SK-N-SH treated with all-trans-retinoic acid at 6 μM for 48 hours (cell line): ENCODE measurements around the gene PARD3B.
"Not testable (repeated sequence)": the region's sequence is repeated elsewhere in the genome, so short reads cannot be mapped to it uniquely, and the experiment has no call there.

Source experiments
- ATAC-seq: fragments of 200-7000 bp; cut with Tn5 transposase; 3 replicates; pipeline ENCODE4 v1.9.1; 2020; ENCODE audit warnings: mild to moderate bottlenecking, moderate library complexity
- CSRNP3 ChIP-seq: fragments of 250-450 bp; sonication (Bioruptor Pico); IDR thresholded peaks from 2 replicates; pipeline ENCODE4 v1.5.1; 2021; ENCODE audit warnings: mild to moderate bottlenecking, moderate library complexity
- GLIS3 ChIP-seq: fragments of 250-450 bp; sonication (Bioruptor Pico); IDR thresholded peaks from 2 replicates; pipeline ENCODE4 v1.5.0; 2020; ENCODE audit warnings: mild to moderate bottlenecking, moderate library complexity
- ISL1 ChIP-seq: fragments of 250-450 bp; sonication (Bioruptor Pico); IDR thresholded peaks from 2 replicates; pipeline ENCODE4 v2.1.2; 2022; ENCODE audit warnings: mild to moderate bottlenecking, moderate library complexity
- OSR1 ChIP-seq: fragments of 250-450 bp; sonication (Bioruptor Pico); IDR thresholded peaks from 2 replicates; pipeline ENCODE4 v1.8.0; 2022; ENCODE audit warnings: moderate library complexity, mild to moderate bottlenecking, inconsistent platforms
- PPARA ChIP-seq: fragments of 250-450 bp; sonication (Bioruptor Pico); IDR thresholded peaks from 2 replicates; pipeline ENCODE4 v1.5.0; 2020; ENCODE audit warnings: mild to moderate bottlenecking, borderline replicate concordance
- SNAI2 ChIP-seq: fragments of 250-450 bp; sonication (Bioruptor Pico); IDR thresholded peaks from 2 replicates; pipeline ENCODE4 v1.5.0; 2020; ENCODE audit warnings: mild to moderate bottlenecking, moderate library complexity
- TSHZ2 ChIP-seq: fragments of 250-450 bp; sonication (Bioruptor Pico); IDR thresholded peaks from 2 replicates; pipeline ENCODE4 v1.5.0; 2020; ENCODE audit warnings: mild to moderate bottlenecking, moderate library complexity
- ZC3H10 ChIP-seq: fragments of 250-450 bp; sonication (Bioruptor Pico); IDR thresholded peaks from 2 replicates; pipeline ENCODE4 v1.5.1; 2021; ENCODE audit warnings: mild to moderate bottlenecking, moderate library complexity
- ZFP30 ChIP-seq: fragments of 450-650 bp; formaldehyde crosslinking; IDR thresholded peaks from 2 replicates; pipeline ENCODE4 v1.5.0; 2022; ENCODE audit warnings: mild to moderate bottlenecking, moderate library complexity
- ZNF565 ChIP-seq: fragments of 450-650 bp; formaldehyde crosslinking; conservative IDR thresholded peaks from 2 replicates; pipeline ENCODE4 v1.5.0; 2020; ENCODE audit warnings: low read depth, mild to moderate bottlenecking, moderate library complexity
- ZNF70 ChIP-seq: fragments of 450-650 bp; formaldehyde crosslinking; IDR thresholded peaks from 2 replicates; pipeline ENCODE4 v1.5.0; 2020; ENCODE audit warnings: mild to moderate bottlenecking, moderate library complexity
- ZNF8 ChIP-seq: fragments of 450-650 bp; formaldehyde crosslinking; IDR thresholded peaks from 2 replicates; pipeline ENCODE4 v1.5.0; 2020; ENCODE audit warnings: mild to moderate bottlenecking, moderate library complexity
- TF ChIP-seq, protein P1 (sequence below): fragments of 250-450 bp; sonication (Bioruptor Pico); IDR thresholded peaks from 2 replicates; pipeline ENCODE4 v1.8.0; 2021; ENCODE audit warnings: low read depth, mild to moderate bottlenecking, moderate library complexity, borderline replicate concordance
- TF ChIP-seq, protein P2 (sequence below): fragments of 250-450 bp; sonication (Bioruptor Pico); IDR thresholded peaks from 2 replicates; pipeline ENCODE4 v1.5.1; 2020; ENCODE audit warnings: low read depth, mild to moderate bottlenecking, moderate library complexity
- TF ChIP-seq, protein P3 (sequence below): fragments of 250-450 bp; sonication (Bioruptor Pico); IDR thresholded peaks from 2 replicates; pipeline ENCODE4 v1.8.0; 2020; ENCODE audit warnings: mild to moderate bottlenecking, moderate library complexity, borderline replicate concordance

Gene PARD3B

GRCh38 chr2:205484764-205485163 lies 939.5 kb downstream of the PARD3B start:
- TF ChIP-seq TSHZ2 (CRISPR knock-in tag) (no peak), SNAI2 (CRISPR knock-in tag) (no peak), PPARA (no peak), OSR1 (no peak), ISL1 (CRISPR knock-in tag) (no peak), ZC3H10 (no peak), ZFP30 (CRISPR knock-in tag) (no peak), CSRNP3 (no peak), ZNF70 (no peak), GLIS3 (CRISPR knock-in tag) (no peak), ZNF565 (CRISPR knock-in tag) (no peak)
- TF ChIP-seq, protein P1, sequence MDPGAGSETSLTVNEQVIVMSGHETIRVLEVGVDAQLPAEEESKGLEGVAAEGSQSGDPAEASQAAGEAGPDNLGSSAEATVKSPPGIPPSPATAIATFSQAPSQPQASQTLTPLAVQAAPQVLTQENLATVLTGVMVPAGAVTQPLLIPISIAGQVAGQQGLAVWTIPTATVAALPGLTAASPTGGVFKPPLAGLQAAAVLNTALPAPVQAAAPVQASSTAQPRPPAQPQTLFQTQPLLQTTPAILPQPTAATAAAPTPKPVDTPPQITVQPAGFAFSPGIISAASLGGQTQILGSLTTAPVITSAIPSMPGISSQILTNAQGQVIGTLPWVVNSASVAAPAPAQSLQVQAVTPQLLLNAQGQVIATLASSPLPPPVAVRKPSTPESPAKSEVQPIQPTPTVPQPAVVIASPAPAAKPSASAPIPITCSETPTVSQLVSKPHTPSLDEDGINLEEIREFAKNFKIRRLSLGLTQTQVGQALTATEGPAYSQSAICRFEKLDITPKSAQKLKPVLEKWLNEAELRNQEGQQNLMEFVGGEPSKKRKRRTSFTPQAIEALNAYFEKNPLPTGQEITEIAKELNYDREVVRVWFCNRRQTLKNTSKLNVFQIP (CRISPR knock-in tag): no peak
- TF ChIP-seq, protein P2, sequence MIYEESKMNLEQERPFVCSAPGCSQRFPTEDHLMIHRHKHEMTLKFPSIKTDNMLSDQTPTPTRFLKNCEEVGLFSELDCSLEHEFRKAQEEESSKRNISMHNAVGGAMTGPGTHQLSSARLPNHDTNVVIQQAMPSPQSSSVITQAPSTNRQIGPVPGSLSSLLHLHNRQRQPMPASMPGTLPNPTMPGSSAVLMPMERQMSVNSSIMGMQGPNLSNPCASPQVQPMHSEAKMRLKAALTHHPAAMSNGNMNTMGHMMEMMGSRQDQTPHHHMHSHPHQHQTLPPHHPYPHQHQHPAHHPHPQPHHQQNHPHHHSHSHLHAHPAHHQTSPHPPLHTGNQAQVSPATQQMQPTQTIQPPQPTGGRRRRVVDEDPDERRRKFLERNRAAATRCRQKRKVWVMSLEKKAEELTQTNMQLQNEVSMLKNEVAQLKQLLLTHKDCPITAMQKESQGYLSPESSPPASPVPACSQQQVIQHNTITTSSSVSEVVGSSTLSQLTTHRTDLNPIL (CRISPR knock-in tag): no peak
- ATAC-seq: no peak

- not testable (repeated sequence) for ATAC-seq
Observed at GRCh38 chr2:205493528-205493927, 948.3 kb downstream of the PARD3B start.

- TF ChIP-seq, protein P3, sequence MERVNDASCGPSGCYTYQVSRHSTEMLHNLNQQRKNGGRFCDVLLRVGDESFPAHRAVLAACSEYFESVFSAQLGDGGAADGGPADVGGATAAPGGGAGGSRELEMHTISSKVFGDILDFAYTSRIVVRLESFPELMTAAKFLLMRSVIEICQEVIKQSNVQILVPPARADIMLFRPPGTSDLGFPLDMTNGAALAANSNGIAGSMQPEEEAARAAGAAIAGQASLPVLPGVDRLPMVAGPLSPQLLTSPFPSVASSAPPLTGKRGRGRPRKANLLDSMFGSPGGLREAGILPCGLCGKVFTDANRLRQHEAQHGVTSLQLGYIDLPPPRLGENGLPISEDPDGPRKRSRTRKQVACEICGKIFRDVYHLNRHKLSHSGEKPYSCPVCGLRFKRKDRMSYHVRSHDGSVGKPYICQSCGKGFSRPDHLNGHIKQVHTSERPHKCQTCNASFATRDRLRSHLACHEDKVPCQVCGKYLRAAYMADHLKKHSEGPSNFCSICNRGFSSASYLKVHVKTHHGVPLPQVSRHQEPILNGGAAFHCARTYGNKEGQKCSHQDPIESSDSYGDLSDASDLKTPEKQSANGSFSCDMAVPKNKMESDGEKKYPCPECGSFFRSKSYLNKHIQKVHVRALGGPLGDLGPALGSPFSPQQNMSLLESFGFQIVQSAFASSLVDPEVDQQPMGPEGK: no peak
- TF ChIP-seq ZNF8 (CRISPR knock-in tag) (no peak), OSR1 (no peak), PPARA (no peak), TSHZ2 (CRISPR knock-in tag) (no peak)
- TF ChIP-seq, protein P2 (CRISPR knock-in tag): no peak
- no peak; the same call in 1 of the 3 replicates for ATAC-seq
Observed at GRCh38 chr2:205494537-205495235, 949.4 kb downstream of the PARD3B start.
